ENCODE data around the gene BTAF1.

GRCh38 chr10:91976317-91977051 is 52.9 kb downstream of the BTAF1 start:
- no peak for TF ChIP-seq CTCF (IDR thresholded peaks at IDR 0.05)
- TF ChIP-seq POLR2A (IDR thresholded peaks at IDR 0.05) = no peak
